ENCODE data around the gene ABCC6. TPM values are rescaled to one million over a fixed set of nuclear protein-coding genes. Genes with fewer than 3 reads are reported as not detected.
"Not testable (repeated sequence)": the region's sequence is repeated elsewhere in the genome, so short reads cannot be mapped to it uniquely, and the experiment has no call there.

The ABCC6 gene
- total and polyA plus RNA-seq, 10 of the 15 experiments (the other 5 are each of a cell fraction or from before 2014, with no cell fraction given): 0.05 to 0.13 (median 0.06) TPM; not detected in 5

DNA sequence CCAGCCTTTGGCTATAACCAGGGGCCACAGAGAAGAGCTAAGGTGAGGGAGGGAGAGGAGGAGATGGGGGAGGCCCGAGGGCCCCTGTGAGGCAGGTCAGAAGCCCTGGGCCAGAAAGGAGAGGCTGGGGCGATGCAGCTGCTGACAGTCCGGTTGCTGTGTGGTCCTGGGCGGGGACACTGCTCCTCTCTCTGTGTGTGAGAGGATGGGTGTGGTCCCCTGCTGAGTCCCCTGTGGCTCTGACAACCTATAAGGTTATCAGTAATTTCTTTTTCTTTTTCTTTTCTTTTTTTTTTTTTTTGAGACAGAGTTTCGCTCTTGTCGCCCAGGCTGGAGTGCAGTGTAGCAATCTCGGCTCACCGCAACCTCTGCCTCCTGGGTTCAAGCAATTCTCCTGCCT lies 18.7 kb downstream of the ABCC6 start:
- H3K9ac ChIP-seq (ENCODE audit: control insufficient read depth, insufficient read depth, low read length); FAIRE-seq; H3K36me3 ChIP-seq (ENCODE audit: control insufficient read depth in 2 of 2, insufficient read depth in 2 of 2, low read length in 1 of 2); SMC1A ChIA-PET (ENCODE audit: uncharacterized antibody, unreplicated experiment); in situ Hi-C loops (cut with MboI); ATAC-seq; H3K9me3 ChIP-seq (replicated peaks; ENCODE audit: control insufficient read depth, insufficient read depth, low read length); H3K4me2 ChIP-seq (ENCODE audit: control insufficient read depth, insufficient read depth); H3K4me3 ChIP-seq; H2AFZ ChIP-seq (ENCODE audit: control insufficient read depth, low read depth, low read length); H4K20me1 ChIP-seq (ENCODE audit: control insufficient read depth, insufficient read depth); H3K27me3 ChIP-seq (replicated peaks in 1 of 2; ENCODE audit: control insufficient read depth in 2 of 2, insufficient read depth in 2 of 2, low read length in 1 of 2); CTCF ChIA-PET; H3K27ac ChIP-seq (ENCODE audit: control insufficient read depth, insufficient read depth); intact Hi-C loops (cut with micrococcal nuclease; ENCODE audit: unreplicated experiment); BruUV-seq (replicated peaks); DNase-seq (ENCODE audit: low read depth, low spot score); POLR2A ChIA-PET; H3K79me2 ChIP-seq (ENCODE audit: control insufficient read depth, insufficient read depth, low read length); RAD21 ChIA-PET (ENCODE audit: unreplicated experiment): not testable (repeated sequence)
- H3K4me1 ChIP-seq (ENCODE audit: control insufficient read depth, insufficient read depth, low read length): peaks cover 12% of the 10 kb centered on the region
- WGBS (ENCODE audit: insufficient coverage, insufficient replicate concordance, low lambda C conversion rate, missing lambda C conversion rate): 37% methylated on average over 6 of the region's 8 CpGs

GRCh38 chr16:16203494-16203893 lies 19.8 kb downstream of the ABCC6 start:
- BruUV-seq (replicated peaks); RAD21 ChIA-PET (ENCODE audit: unreplicated experiment): not testable (repeated sequence)

More at GRCh38 chr16:16203494-16203893, 19.8 kb downstream of the ABCC6 start:
- intact Hi-C loops (cut with micrococcal nuclease; ENCODE audit: unreplicated experiment); H3K9me3 ChIP-seq (replicated peaks; ENCODE audit: control insufficient read depth, insufficient read depth, low read length); FAIRE-seq; H3K36me3 ChIP-seq (ENCODE audit: control insufficient read depth in 2 of 2, insufficient read depth in 2 of 2, low read length in 1 of 2); DNase-seq (ENCODE audit: low read depth, low spot score); H3K4me3 ChIP-seq; H3K4me2 ChIP-seq (ENCODE audit: control insufficient read depth, insufficient read depth); H3K27ac ChIP-seq (ENCODE audit: control insufficient read depth, insufficient read depth); in situ Hi-C loops (cut with MboI); H3K27me3 ChIP-seq (replicated peaks in 1 of 2; ENCODE audit: control insufficient read depth in 2 of 2, insufficient read depth in 2 of 2, low read length in 1 of 2); H3K9ac ChIP-seq (ENCODE audit: control insufficient read depth, insufficient read depth, low read length); H4K20me1 ChIP-seq (ENCODE audit: control insufficient read depth, insufficient read depth); ATAC-seq; H3K79me2 ChIP-seq (ENCODE audit: control insufficient read depth, insufficient read depth, low read length); POLR2A ChIA-PET; H2AFZ ChIP-seq (ENCODE audit: control insufficient read depth, low read depth, low read length): not testable (repeated sequence)
- CTCF ChIA-PET: interaction anchor here (0.6 to 0.7 kb wide), 2 partner anchors 426 to 434 kb away, joined by 3 to 5 read pairs; no protein-coding TSS in a partner anchor
- SMC1A ChIA-PET (ENCODE audit: uncharacterized antibody, unreplicated experiment): interaction anchor here (0.8 kb wide), 1 partner anchor 17 kb away, joined by 3 read pairs; no protein-coding TSS in a partner anchor
- 100% methylated on average over 4 of the region's 6 CpGs for WGBS (ENCODE audit: insufficient coverage, insufficient replicate concordance, low lambda C conversion rate, missing lambda C conversion rate)
- peaks cover 12% of the 10 kb centered on the region for H3K4me1 ChIP-seq (ENCODE audit: control insufficient read depth, insufficient read depth, low read length)

Data from GM12878 (cell line).